Ovary (tissue), 3 donors: Measurements from ENCODE around the gene NOTCH4.

Experiments
- POLR2A ChIP-seq: fragments of 450-650 bp; IDR thresholded peaks from one replicate; pipeline ENCODE4 v1.6.1; 2017; ENCODE audit warnings: antibody characterized with exemption, mild to moderate bottlenecking, moderate library complexity
- TF ChIP-seq, protein P1 (sequence below), 3 donors: fragments of 450-650 bp in 2 of 3; fragments of 200-600 bp in 1 of 3; IDR thresholded peaks; one replicate each; pipeline versions ENCODE4 v1.5.1 to v1.8.0; 2016 to 2022; ENCODE audit warnings: antibody characterized with exemption in 3 of 3, mild to moderate bottlenecking in 1 of 3
- donor health status: DM: no; HTN: no; CAD: no.

DNA sequence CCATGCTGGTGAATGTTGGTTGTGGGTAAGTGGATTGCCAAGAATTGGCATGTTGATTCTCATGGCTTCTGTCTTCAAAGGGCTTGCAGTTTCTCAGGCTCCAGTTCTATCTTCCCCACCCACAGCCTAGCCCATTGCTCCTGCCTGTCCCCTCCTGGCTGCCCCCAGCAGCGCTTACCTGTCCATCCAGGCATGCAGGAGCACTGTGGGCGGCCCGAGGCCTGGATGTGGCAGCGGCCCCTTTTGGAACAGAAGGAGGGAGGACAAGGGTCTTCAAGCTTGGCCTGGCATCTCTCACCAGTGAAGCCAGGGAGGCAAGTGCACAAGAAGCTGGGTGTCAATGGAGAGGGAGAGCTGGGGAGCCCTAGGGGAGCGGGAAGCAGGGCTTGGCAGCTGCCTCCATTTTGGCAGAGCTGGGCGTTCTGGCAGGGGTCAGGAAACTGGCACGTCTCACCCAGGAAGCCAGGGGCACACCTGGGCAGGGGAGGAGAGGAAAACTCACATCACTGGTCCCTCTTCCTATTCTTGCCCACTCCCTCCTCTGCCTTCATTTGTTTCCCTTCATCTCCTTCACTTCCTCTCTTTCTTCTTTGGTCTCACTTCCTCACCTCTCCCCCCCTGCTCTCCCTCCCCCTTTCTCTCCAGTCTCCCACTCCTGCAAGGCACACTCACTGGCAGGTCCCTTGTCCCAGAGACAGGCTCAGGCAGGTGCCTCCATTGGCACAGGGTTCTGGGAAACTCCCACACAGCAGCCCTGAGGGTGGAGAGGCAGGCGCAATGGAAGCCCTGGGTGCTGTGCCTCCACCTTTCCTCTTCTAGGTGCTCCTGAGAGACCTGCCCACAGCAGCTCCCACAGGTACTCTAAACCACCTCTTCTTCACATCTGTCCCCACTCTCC is 1.3 kb downstream of the NOTCH4 start:
- TF ChIP-seq, protein P1, sequence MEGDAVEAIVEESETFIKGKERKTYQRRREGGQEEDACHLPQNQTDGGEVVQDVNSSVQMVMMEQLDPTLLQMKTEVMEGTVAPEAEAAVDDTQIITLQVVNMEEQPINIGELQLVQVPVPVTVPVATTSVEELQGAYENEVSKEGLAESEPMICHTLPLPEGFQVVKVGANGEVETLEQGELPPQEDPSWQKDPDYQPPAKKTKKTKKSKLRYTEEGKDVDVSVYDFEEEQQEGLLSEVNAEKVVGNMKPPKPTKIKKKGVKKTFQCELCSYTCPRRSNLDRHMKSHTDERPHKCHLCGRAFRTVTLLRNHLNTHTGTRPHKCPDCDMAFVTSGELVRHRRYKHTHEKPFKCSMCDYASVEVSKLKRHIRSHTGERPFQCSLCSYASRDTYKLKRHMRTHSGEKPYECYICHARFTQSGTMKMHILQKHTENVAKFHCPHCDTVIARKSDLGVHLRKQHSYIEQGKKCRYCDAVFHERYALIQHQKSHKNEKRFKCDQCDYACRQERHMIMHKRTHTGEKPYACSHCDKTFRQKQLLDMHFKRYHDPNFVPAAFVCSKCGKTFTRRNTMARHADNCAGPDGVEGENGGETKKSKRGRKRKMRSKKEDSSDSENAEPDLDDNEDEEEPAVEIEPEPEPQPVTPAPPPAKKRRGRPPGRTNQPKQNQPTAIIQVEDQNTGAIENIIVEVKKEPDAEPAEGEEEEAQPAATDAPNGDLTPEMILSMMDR (IDR thresholded peaks at IDR 0.05), result no peak
- TF ChIP-seq POLR2A, result no peak
